Activated CD4-positive, alpha-beta T cell treated with anti-CD3 and anti-CD28 coated beads, Interleukin-2, amount 10 ng/mL, durations not matched to agents 7 days and 5 days (primary cell): ENCODE measurements around the gene CD52. TPM values are rescaled to one million over a fixed set of nuclear protein-coding genes. Genes with fewer than 3 reads are reported as not detected.
"Not testable (repeated sequence)": the region's sequence is repeated elsewhere in the genome, so short reads cannot be mapped to it uniquely, and the experiment has no call there.

Experiments
- CTCF ChIA-PET: fragments of 350-600 bp; sonication (Branson Sonifier 250); formaldehyde crosslinking; loops from one replicate; lab custom pipeline; 2021; ENCODE audit warnings: antibody characterized with exemption; lab: Charles Lee
- POLR2A ChIA-PET: fragments of 350-600 bp; sonication (Branson Sonifier 250); formaldehyde crosslinking; loops from one replicate; lab custom pipeline; 2021; ENCODE audit warnings: antibody characterized with exemption; lab: Charles Lee
- DNase-seq: peaks from one replicate; pipeline ENCODE4 v3.0.0-alpha.2; 2020
- H3K27ac Mint-ChIP-seq: one replicate; pipeline ENCODE4 v1.8.0; 2021; ENCODE audit warnings: mild to moderate bottlenecking, moderate library complexity, mixed read lengths
- H3K27me3 Mint-ChIP-seq: one replicate; pipeline ENCODE4 v1.8.0; 2021; ENCODE audit warnings: mixed read lengths
- H3K36me3 Mint-ChIP-seq: one replicate; pipeline ENCODE4 v1.8.0; 2021; ENCODE audit warnings: low read depth, mixed read lengths
- H3K4me1 Mint-ChIP-seq: one replicate; pipeline ENCODE4 v1.8.0; 2021; ENCODE audit warnings: mixed read lengths
- H3K4me3 Mint-ChIP-seq: one replicate; pipeline ENCODE4 v1.8.0; 2021; ENCODE audit warnings: mild to moderate bottlenecking, moderate library complexity, mixed read lengths
- H3K9me3 Mint-ChIP-seq: one replicate; pipeline ENCODE4 v1.8.0; 2021; ENCODE audit warnings: mixed read lengths
- total RNA-seq, 2 experiments: library from RNA; stranded (reverse); gene quantifications; one replicate each; pipeline ENCODE4 v1.2.3, GENCODE V29; 2021

CD52 gene
- total RNA-seq, 2 experiments from 2014 or later: 1,663 to 1,924 TPM

DNA sequence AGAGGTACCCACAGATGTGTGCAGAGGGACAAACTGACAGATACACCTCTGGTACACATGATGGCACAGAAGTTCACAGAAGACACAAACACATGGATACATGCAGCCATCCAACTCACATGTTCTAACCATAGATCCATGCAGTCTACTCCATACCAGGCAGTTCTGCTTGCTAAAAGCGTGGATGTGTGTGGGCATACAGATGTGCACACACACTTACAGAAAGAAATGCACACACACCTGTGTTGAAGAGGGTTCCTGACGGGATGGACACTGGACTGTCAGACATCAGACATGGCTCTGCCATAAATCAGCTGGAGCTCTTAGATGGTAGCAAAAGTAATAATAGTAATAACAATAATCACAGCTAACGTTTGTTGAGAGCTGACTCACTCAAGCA is 6.8 kb downstream of the CD52 start:
- ChIA-PET POLR2A (no interaction called here), CTCF (interaction anchor here (21.1 kb wide), 1 partner anchor 40 kb away, joined by 442 read pairs; the partner anchor contains the start of gene SH3BGRL3)
- no peak for DNase-seq
- Mint-ChIP-seq H3K9me3 (no peaks in the 10 kb centered on the region), H3K4me3 (no peak overlapping the region), H3K4me1 (peaks cover 37% of the 10 kb centered on the region), H3K36me3 (peaks cover 35% of the 10 kb centered on the region), H3K27me3 (no peaks in the 10 kb centered on the region), H3K27ac (no peak overlapping the region)

DNA sequence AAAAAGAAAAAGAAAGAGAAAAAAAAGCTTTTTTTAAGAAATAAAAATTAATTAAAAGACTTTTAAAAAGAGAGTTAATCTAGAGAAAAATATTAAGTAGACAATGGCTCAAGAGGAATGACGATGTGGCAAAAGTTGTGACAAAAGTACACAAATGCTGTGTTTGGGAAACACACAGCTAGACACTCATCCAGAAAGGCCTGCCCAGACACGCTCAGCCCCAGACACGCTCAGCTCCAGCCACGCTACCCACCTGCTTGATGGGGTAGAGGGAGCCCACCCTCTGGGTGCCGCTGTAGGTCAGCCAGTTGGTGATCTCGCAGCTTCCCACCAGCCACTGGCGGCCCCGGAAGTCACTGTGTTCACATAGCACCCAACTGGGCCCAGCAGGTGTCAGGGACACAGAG is 10.2 kb downstream of the CD52 start:
- ChIA-PET CTCF (interaction anchor here (0.9 to 21.1 kb wide), 2 partner anchors 44 to 63 kb away, joined by 4 to 442 read pairs; partner anchors contain the start of gene SH3BGRL3), POLR2A (no interaction called here)
- peaks cover under 1% of the 10 kb centered on the region for H3K27me3 Mint-ChIP-seq
- H3K36me3 Mint-ChIP-seq: peaks cover 14% of the 10 kb centered on the region
- peaks cover 9% of the 10 kb centered on the region for H3K4me1 Mint-ChIP-seq
- H3K9me3 Mint-ChIP-seq: no peaks in the 10 kb centered on the region
- H3K4me3 Mint-ChIP-seq: no peak overlapping the region
- no peak for DNase-seq
- no peak overlapping the region for H3K27ac Mint-ChIP-seq

DNA sequence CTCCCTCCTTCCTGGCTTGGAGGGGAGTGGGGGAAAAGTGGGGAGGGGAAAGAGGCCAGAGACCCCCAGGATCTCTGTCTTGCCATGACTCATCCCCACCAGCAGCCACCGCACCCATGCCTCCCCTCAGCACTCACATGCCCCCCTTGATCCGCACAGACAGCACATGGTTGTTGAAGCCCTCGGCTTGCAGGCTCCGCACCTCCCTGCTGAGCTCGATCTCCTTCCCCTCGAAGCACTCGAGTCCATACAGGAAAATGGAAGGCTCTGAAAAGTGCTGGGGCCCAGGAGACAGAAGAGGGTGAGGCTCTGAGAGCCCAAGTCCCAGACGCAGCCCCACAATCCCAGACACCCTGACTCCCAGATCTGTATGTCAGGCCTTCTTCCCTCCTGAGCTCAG is 10.8 kb downstream of the CD52 start:
- Mint-ChIP-seq H3K4me1 (peaks cover 4% of the 10 kb centered on the region), H3K27ac (no peak overlapping the region), H3K27me3 (peaks cover 2% of the 10 kb centered on the region), H3K36me3 (peaks cover 8% of the 10 kb centered on the region), H3K4me3 (no peak overlapping the region), H3K9me3 (no peaks in the 10 kb centered on the region)
- ChIA-PET CTCF (interaction anchor here (1.2 to 21.1 kb wide), 2 partner anchors 11 to 44 kb away, joined by 3 to 442 read pairs; partner anchors contain the start of genes CD52 and SH3BGRL3), POLR2A (no interaction called here)
- DNase-seq: no peak

DNA sequence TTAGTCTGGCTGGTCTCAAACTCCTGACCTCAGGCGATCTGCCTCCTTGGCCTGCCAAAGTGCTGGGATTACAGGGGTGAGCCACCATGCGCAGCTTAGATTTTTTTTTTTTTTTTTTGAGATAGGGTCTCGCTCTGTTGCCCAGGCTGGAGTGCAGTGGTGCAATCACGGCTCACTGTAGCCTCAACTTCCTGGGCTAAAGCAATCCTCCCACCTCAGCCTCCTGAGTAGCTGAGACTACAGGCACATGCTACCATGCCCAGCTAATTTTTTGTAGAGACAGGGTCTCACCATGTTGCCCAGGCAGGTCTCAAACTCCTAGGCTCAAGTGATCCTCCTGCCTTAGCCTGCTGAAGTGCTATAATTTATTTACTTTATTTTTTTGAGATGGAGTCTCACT is 11.6 kb downstream of the CD52 start:
- H3K9me3 Mint-ChIP-seq, H3K27me3 Mint-ChIP-seq, H3K27ac Mint-ChIP-seq, H3K36me3 Mint-ChIP-seq, H3K4me3 Mint-ChIP-seq, POLR2A ChIA-PET, H3K4me1 Mint-ChIP-seq, DNase-seq: not testable (repeated sequence)
- CTCF ChIA-PET: interaction anchor here (1.0 to 21.1 kb wide), 4 partner anchors 8 to 45 kb away, joined by 3 to 442 read pairs (median 4); partner anchors contain the start of genes CD52 and SH3BGRL3

DNA sequence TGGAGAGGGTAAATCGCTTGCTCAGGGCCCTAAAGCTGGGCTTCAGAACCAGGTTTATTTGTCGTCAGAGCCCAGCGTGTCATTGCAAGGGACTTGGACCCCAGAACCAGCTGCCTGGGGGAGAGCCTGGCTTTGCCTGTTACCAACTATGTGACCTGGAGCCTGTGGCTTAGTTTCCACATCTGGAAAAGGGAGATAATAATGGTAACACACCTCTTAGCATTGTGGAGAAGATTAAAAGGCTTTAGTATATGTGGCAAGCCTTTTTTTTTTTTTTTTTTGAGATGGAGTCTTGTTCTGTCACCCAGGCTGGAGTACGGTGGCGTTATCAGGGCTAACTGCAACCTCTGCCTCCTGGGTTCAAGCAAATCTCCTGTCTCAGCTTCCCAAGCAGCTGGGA is 12.5 kb downstream of the CD52 start:
- no peak overlapping the region for H3K27ac Mint-ChIP-seq
- H3K4me3 Mint-ChIP-seq: no peak overlapping the region
- H3K27me3 Mint-ChIP-seq: peaks cover 6% of the 10 kb centered on the region
- no peak for DNase-seq
- H3K9me3 Mint-ChIP-seq: no peaks in the 10 kb centered on the region
- ChIA-PET POLR2A (no interaction called here), CTCF (interaction anchor here (1.0 to 21.1 kb wide), 3 partner anchors 9 to 46 kb away, joined by 3 to 442 read pairs (median 4); partner anchors contain the start of gene SH3BGRL3)
- H3K36me3 Mint-ChIP-seq: no peaks in the 10 kb centered on the region
- peaks cover 4% of the 10 kb centered on the region for H3K4me1 Mint-ChIP-seq

- H3K27ac Mint-ChIP-seq, H3K36me3 Mint-ChIP-seq, H3K9me3 Mint-ChIP-seq, POLR2A ChIA-PET, H3K4me3 Mint-ChIP-seq, H3K27me3 Mint-ChIP-seq, DNase-seq: not testable (repeated sequence)
- CTCF ChIA-PET: interaction anchor here (0.6 to 21.1 kb wide), 4 partner anchors 11 to 123 kb away, joined by 4 to 442 read pairs (median 12); partner anchors contain the start of gene SH3BGRL3
- H3K4me1 Mint-ChIP-seq: peaks cover 19% of the 10 kb centered on the region
These were observed 15.6 kb downstream of the CD52 start for GRCh38 chr1:26333312-26333711.

- Mint-ChIP-seq H3K36me3 (no peaks in the 10 kb centered on the region), H3K27me3 (peaks cover 14% of the 10 kb centered on the region), H3K9me3 (no peaks in the 10 kb centered on the region), H3K4me1 (peaks cover 19% of the 10 kb centered on the region), H3K4me3 (peak overlapping the region; percentile 87), H3K27ac (peak overlapping the region; percentile 72)
- CTCF ChIA-PET: no interaction called here
- no peak for DNase-seq
- POLR2A ChIA-PET: no interaction called here
These were observed 18.2 kb downstream of the CD52 start for GRCh38 chr1:26335774-26336476.

DNA sequence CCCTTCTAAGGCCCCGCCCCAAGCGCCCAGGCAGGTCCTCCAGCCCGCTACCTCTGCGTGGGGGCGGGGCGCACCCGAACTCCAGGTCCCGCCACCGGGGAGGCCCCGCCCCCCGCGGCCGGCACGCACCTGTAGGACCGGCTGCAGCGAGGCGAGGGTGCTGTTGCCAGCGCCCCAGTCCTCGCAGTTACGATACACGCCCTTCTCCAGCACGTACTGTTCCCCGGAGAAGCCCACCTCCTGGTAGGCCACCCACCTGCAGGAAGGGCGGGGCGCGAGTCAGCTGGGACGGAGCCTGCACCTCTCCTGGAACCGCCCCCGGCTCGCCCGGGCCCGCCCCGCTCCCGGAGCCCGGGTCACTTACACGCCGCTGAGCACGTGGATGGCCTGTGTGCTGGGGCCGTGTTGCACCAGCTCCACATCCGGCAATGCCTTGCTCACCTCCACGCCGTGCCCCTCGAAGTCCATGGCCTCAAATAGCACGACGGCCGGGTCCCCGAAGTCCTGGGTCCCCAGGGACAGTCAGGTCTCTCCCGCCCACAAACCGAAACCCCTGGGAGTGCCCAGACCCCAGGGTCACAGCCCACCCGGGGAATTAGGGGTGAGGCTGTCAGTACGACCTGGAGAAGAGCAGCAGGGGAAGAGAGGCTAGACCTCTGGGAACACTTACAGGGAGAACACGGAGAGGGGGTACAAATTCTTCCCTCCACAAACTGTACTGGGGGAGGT is 18.9 kb downstream of the CD52 start:
- POLR2A ChIA-PET: no interaction called here
- CTCF ChIA-PET: interaction anchor here (1.1 to 2.2 kb wide), 5 partner anchors 12 to 103 kb away, joined by 3 to 7 read pairs (median 4); partner anchors contain the start of genes CD52 and CEP85
- no peaks in the 10 kb centered on the region for H3K36me3 Mint-ChIP-seq
- DNase-seq: peak; percentile 81
- H3K9me3 Mint-ChIP-seq: no peaks in the 10 kb centered on the region
- H3K27me3 Mint-ChIP-seq: peaks cover 14% of the 10 kb centered on the region
- H3K4me3 Mint-ChIP-seq: peak overlapping the region; percentile 87
- peaks cover 19% of the 10 kb centered on the region for H3K4me1 Mint-ChIP-seq
- no peak overlapping the region for H3K27ac Mint-ChIP-seq

DNA sequence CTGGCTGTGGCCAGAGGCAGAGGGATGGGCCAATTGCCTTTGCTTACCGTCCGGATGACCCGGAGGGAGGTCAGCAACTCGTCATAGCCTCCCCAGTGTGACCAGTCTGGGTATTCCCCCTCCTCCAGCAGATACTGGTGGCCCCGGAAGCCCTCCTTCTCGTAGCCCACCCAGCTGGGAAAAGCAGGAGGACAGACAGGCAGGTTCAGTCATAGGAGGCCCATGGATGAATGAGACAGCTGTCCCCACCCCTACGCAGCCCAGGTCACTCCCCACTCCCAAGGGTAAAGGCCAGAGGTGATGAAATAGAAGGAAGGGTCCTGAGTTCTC is 19.4 kb downstream of the CD52 start:
- CTCF ChIA-PET: interaction anchor here (0.6 to 2.2 kb wide), 6 partner anchors 11 to 162 kb away, joined by 3 to 7 read pairs (median 4); partner anchors contain the start of genes CD52 and CEP85
- no peak for DNase-seq
- H3K36me3 Mint-ChIP-seq: no peaks in the 10 kb centered on the region

DNA sequence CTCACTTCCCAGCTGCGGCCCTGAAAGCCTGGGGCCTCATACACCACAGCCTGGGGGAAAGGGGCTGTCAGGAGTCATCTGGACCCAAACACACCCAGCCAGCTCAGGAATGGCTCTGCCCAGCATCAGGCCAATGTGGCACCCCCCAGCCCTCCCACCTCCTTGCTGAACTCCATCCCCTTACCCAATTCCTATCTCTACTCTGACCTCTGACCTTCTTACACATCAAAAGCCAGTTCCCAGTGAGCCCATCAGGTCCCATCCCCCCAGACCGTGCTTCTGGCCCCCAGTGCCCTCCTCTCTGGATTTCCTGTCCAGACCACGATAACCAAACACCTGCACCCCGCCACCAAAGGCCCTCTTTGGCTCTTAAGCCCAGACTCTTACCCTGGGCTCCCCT is 19.9 kb downstream of the CD52 start:
- CTCF ChIA-PET: interaction anchor here (0.6 to 2.2 kb wide), 8 partner anchors 11 to 162 kb away, joined by 3 to 7 read pairs (median 3); partner anchors contain the start of genes CD52 and CEP85
- no peak for DNase-seq
- Mint-ChIP-seq H3K9me3 (no peaks in the 10 kb centered on the region), H3K4me3 (peak overlapping the region; percentile 25), H3K27me3 (peaks cover 18% of the 10 kb centered on the region), H3K4me1 (peaks cover 19% of the 10 kb centered on the region), H3K27ac (no peak overlapping the region), H3K36me3 (no peaks in the 10 kb centered on the region)
- POLR2A ChIA-PET: no interaction called here

More for the DNA sequence above, 19.4 kb downstream of the CD52 start:
- Mint-ChIP-seq H3K4me1 (peaks cover 19% of the 10 kb centered on the region), H3K27ac (no peak overlapping the region), H3K4me3 (peak overlapping the region; percentile 53), H3K9me3 (no peaks in the 10 kb centered on the region), H3K27me3 (peaks cover 16% of the 10 kb centered on the region)
- POLR2A ChIA-PET: no interaction called here

DNA sequence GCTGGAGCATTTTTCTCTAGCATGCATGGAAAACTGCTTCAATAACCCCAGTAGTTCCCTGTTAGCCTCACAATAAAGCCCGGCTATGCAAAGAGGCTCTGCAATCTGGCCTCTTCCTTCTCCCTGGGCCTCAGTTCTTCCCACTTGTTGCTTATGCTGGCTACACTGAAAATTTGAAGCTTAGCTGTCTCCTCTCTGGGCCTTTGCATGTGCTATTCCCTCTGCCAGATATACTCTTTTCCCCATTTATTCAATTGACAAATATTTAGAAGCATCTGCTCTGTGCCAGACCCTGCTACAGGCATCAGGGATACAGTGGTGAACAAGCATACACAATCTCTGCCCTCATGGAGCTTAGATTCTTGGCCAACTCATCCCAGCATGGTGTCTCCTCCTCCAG is 20.9 kb downstream of the CD52 start:
- H3K27me3 Mint-ChIP-seq: peaks cover 17% of the 10 kb centered on the region

GRCh38 chr1:26340047-26340481 is 22.3 kb downstream of the CD52 start:
- no peaks in the 10 kb centered on the region for H3K36me3 Mint-ChIP-seq
- H3K4me1 Mint-ChIP-seq: peaks cover 15% of the 10 kb centered on the region
- peaks cover 13% of the 10 kb centered on the region for H3K27me3 Mint-ChIP-seq
- H3K4me3 Mint-ChIP-seq: no peak overlapping the region
- no peak overlapping the region for H3K27ac Mint-ChIP-seq
- no peaks in the 10 kb centered on the region for H3K9me3 Mint-ChIP-seq
- ChIA-PET CTCF (interaction anchor here (1.7 to 2.6 kb wide), 2 partner anchors 22 to 77 kb away, joined by 4 to 6 read pairs; partner anchors contain the start of gene CD52), POLR2A (no interaction called here)
- no peak for DNase-seq

More for the DNA sequence above, 20.9 kb downstream of the CD52 start:
- no peaks in the 10 kb centered on the region for H3K9me3 Mint-ChIP-seq
- POLR2A ChIA-PET: no interaction called here
- no peak for DNase-seq
- H3K27ac Mint-ChIP-seq: no peak overlapping the region
- peaks cover 19% of the 10 kb centered on the region for H3K4me1 Mint-ChIP-seq
- no peak overlapping the region for H3K4me3 Mint-ChIP-seq
- CTCF ChIA-PET: interaction anchor here (1.3 to 2.2 kb wide), 3 partner anchors 12 to 63 kb away, joined by 3 to 7 read pairs (median 4); partner anchors contain the start of gene CD52
- no peaks in the 10 kb centered on the region for H3K36me3 Mint-ChIP-seq
